Inflammatory macrophage treated with lipopolysaccharide for 4 hours (primary cell): Measurements from ENCODE around the gene CREBRF.
"Not testable (repeated sequence)": the region's sequence is repeated elsewhere in the genome, so short reads cannot be mapped to it uniquely, and the experiment has no call there.

ENCODE experiments used
- DNase-seq: peaks from one replicate; pipeline ENCODE4 v3.0.0-alpha.2; 2020

Gene CREBRF

GRCh38 chr5:173089581-173089980 is 33.4 kb downstream of the CREBRF start:
- no peak for DNase-seq

- DNase-seq: no peak
These were observed 34.5 kb downstream of the CREBRF start for GRCh38 chr5:173090639-173091038.

DNA sequence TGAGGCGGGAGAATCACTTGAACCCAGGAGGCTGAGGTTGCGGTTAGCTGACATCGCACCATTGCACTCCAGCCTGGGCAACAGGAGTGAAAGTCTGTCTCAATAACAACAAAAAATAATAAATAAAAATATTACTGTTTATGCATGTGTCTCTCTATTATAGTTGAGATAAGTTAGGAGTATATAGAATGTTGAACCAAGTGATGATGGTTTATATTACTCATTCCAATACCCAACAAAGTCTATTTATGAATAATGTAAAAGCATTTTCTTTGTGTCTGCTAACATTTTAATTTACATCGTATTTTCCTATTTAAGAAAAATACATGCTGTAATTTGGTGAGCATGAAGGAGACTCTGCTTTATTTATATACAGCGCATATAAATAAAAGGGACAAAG is 35.8 kb downstream of the CREBRF start:
- no peak for DNase-seq

DNA sequence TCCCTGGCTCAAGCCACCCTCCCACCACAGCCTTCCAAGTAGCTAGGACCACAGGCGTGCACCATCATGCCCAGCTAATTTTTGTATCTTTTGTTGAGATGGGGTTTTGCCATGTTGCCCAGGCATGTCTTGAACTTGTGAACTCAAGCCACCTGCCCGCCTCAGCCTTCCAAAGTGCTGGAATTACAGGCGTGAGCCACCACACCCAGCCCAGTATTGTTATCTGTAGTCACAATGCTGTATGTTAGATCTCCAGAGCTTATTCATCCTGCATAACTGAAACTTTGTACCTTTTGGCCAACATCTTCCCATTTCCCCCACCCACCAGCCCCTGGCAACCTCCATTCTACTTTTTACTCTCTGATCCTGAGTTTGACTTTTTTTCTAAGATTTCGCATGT is 37.5 kb downstream of the CREBRF start:
- no peak for DNase-seq

DNA sequence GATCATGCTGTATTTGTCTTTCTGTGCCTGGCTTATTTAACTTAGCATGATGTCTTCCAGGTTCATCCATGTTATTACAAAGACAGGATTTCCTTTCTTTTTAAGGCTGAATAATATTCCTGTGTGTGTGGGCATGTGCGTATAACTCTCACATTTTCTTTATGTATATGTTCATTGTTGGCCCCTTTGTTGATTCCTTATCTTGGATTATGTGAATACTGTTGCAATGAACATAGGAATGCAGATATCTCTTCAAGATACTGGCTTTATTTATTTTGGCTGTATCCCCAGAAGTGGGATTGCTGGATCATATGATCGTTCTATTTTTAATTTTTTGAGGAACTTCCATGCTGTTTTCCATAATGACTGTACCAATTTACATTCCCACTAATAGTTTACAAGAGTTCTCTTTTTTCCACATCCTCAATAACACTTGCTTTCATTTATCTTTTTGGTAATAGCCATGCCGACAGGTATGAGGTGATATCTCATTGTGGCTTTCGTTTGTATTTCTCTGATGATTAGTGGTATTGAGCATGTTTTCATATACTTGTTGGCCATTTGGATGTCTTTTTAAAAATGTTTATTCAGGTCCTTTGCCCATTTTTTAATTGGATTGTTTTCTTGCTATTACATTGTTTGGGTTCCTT is 38.0 kb downstream of the CREBRF start:
- no peak for DNase-seq

DNA sequence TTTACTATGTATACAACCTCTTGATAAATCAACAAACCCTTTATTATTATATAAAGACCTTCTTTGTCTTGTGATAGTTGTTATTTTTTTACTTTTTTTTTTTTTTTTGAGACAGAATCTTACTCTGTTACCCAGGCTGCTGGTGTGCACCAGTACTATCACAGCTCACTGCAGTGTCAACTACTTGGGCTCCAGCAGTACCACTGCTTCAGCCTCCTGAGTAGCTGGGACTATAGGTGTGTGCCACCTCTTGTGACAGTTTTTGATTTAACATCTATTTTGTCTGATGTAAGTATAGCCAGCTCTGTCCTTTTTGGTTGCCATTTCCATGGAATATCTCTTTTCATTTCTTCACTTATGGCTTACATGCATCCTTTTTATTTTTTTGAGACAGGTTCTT is 42.6 kb downstream of the CREBRF start:
- DNase-seq: no peak

DNA sequence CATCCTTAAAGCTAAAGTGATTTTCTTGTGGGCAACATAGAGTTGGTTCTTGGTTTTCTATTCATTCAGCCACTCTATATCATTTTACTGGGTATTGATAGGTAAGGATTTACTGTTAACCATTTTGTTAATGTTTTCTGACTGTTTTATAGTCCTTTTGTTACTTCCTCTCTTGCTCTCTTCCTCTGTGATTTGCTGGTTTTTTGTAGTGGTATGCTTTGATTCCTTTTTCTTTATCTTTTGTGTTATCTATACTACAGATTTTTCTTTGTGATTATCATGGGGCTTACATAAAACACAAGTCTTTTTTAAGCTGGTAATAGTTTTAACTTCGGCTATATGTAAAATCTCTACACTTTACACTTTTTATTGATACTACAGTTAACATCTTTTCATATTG is 43.3 kb downstream of the CREBRF start:
- no peak for DNase-seq

- DNase-seq: no peak
These were observed 45.1 kb downstream of the CREBRF start for GRCh38 chr5:173101245-173101644.

- DNase-seq: no peak
These were observed 47.3 kb downstream of the CREBRF start for GRCh38 chr5:173103411-173103810.

DNA sequence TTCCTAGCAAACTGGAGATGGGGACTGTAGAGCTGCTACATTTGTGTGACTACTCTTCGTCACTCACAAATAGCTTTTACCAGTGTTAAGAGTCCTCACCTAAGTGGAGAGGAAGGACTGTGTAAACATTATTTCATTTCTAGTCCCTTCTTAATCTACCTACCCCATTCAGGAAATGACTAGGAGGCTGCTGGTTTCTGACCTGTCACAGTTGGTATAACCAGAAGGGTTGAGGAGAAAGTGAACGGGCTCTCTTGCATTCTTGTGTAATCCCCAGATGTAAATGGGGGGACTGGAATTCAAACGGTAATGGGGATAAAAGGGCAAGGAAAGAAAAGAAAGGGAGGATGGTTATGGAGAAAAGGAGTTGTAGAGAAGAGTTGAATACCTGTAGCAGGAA is 52.8 kb downstream of the CREBRF start:
- DNase-seq: no peak

DNA sequence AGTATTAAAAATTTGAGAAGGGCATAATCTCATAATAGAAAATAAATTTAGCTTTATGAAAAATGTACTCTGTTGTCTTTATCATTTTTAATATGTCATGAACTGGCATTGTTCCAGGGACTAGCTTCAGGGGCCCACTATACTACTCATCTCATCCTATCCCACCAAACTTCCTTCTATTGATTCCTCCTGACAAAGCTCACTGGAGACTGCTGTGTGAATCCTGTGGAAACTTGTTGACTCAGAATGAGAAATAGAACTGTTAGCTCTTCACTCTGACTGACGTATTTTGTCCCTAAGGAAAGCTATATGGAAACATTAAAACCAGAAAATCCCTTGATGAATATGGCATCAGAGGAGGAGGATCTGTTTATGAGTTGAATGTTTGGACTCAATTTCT is 58.4 kb downstream of the CREBRF start:
- no peak for DNase-seq

- DNase-seq: no peak
These were observed 63.6 kb downstream of the CREBRF start for GRCh38 chr5:173119719-173120118.

- DNase-seq: no peak
These were observed 67.3 kb downstream of the CREBRF start for GRCh38 chr5:173123416-173123815.

DNA sequence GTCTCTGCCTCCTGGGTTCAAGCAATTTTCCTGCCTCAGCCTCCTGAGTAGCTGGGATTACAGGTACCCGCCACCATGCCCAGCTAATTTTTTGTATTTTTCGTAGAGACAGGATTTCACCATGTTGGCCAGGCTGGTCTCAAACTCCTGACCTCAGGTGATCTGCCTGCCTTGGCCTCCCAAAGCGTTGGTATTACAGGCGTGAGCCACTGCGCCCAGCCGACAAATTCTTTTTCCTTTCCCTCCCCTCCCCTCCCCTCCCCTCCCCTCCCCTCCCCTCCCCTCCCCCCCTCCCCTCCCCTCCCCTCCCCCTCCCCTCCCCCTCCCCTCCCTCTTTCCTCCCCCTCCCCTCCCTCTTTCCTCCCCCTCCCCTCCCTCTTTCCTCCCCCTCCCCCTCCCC is 76.0 kb downstream of the CREBRF start:
- DNase-seq: not testable (repeated sequence)

GRCh38 chr5:173138707-173139106 is 82.6 kb downstream of the CREBRF start:
- DNase-seq: peak; percentile 19

GRCh38 chr5:173139631-173140030 is 83.5 kb downstream of the CREBRF start:
- DNase-seq: no peak

GRCh38 chr5:173140769-173141168 is 84.6 kb downstream of the CREBRF start:
- DNase-seq: no peak

DNA sequence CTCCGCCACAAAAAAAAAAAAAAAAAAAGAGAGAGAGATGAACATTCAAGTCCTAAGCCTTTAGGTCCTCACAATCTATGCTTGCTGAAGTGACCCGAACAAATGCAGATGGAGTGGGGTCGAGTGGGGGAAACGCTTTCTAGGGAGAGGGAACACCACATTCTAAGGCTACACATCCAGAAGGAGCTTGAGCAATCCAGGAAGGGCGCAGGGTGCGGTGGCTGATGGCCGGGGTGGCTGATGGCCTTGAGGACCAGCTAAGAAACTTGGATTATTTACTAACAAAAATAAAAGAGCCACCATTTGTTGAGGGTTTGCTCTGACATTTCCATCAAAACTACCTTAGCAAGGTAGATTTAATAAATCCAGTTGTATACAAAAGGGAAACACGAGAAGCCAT is 87.4 kb downstream of the CREBRF start:
- no peak for DNase-seq

GRCh38 chr5:173144200-173145176 is 88.3 kb downstream of the CREBRF start, which contains the start of gene BNIP1:
Gene BNIP1, plus strand, starts transcription at chr5:173144531. Its CDS starts 15 bp downstream, at chr5:173144546.
- DNase-seq: peak; percentile 94

GRCh38 chr5:173148354-173148753 is 92.2 kb downstream of the CREBRF start:
- DNase-seq: no peak

- DNase-seq: no peak
These were observed 96.4 kb downstream of the CREBRF start for GRCh38 chr5:173152547-173152946.

- no peak for DNase-seq
These were observed 97.7 kb downstream of the CREBRF start for GRCh38 chr5:173153842-173154241.

DNA sequence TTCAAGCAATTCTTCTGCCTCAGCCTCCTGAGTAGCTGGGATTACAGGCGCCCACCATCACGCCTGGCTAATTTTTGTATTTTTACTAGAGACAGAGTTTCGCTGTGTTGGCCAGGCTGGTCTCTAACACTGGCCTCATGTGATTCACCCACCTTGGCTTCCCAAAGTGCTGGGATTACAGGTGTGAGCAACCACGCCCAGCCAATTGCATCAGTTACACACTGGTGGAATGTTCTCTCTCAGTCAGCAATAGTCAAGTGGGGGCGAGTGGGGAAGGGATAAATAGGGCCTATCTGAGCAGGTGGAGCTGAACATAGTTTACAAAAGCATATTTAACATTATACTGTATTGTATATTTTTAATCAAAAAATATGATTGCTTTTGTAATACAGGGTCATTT is 98.5 kb downstream of the CREBRF start:
- DNase-seq: not testable (repeated sequence)

GRCh38 chr5:173155912-173156311 is 99.8 kb downstream of the CREBRF start:
- no peak for DNase-seq
